Panc1 (cell line): ENCODE data around the gene ANXA6. TPM values are rescaled to one million over a fixed set of nuclear protein-coding genes. Genes with fewer than 3 reads are reported as not detected.
"Not testable (repeated sequence)": the region's sequence is repeated elsewhere in the genome, so short reads cannot be mapped to it uniquely, and the experiment has no call there.

Experiments used
- ATAC-seq: fragments of 200-7000 bp; cut with Tn5 transposase; 2 replicates; pipeline ENCODE4 v1.9.1; 2020; ENCODE audit warnings: mild to moderate bottlenecking, moderate library complexity
- BruUV-seq: library from RNA; stranded (reverse); fragments of 400-500 nt; replicated peaks from 2 replicates; lab custom pipeline; 2021; lab: Mats Ljungman, UMichigan
- CTCF ChIA-PET: fragments of 300-600 bp; sonication (Branson Sonifier 250); formaldehyde crosslinking; loops from one replicate; lab custom pipeline; 2022; ENCODE audit warnings: antibody characterized with exemption; lab: Charles Lee
- POLR2A ChIA-PET: fragments of 300-600 bp; sonication (Branson Sonifier 250); formaldehyde crosslinking; loops from one replicate; lab custom pipeline; 2022; ENCODE audit warnings: antibody characterized with exemption; lab: Charles Lee
- DNase-seq: peaks from one replicate; pipeline ENCODE4 v3.0.0-alpha.2; 2010; ENCODE audit warnings: low read depth, low spot score
- H3K27ac ChIP-seq: 2 replicates; pipeline ENCODE4 v1.5.1; 2011; ENCODE audit warnings: mild to moderate bottlenecking, low read length, inconsistent platforms
- H3K27me3 ChIP-seq: fragments of 200-500 bp; sonication (Bioruptor generic); 2 replicates; pipeline ENCODE4 v1.6.0; 2014; ENCODE audit warnings: low read length, inconsistent platforms; ENCODE audit not compliant: control insufficient read depth, insufficient read depth
- H3K36me3 ChIP-seq: fragments of 200-500 bp; sonication (Bioruptor generic); 2 replicates; pipeline ENCODE4 v1.5.1; 2014; ENCODE audit warnings: inconsistent platforms, mild to moderate bottlenecking, low read length, moderate library complexity; ENCODE audit not compliant: control insufficient read depth, insufficient read depth
- H3K4me1 ChIP-seq: 2 replicates; pipeline ENCODE4 v1.5.1; 2011; ENCODE audit warnings: inconsistent platforms, mild to moderate bottlenecking, low read length, moderate library complexity; ENCODE audit not compliant: control insufficient read depth, insufficient read depth
- H3K4me3 ChIP-seq, 2 experiments: 2 replicates each; pipeline ENCODE4 v1.5.1; 2011 to 2012; ENCODE audit warnings: low read depth in 2 of 2, low read length in 2 of 2, mild to moderate bottlenecking in 2 of 2, inconsistent platforms in 1 of 2, moderate library complexity in 1 of 2
- H3K9me3 ChIP-seq: fragments of 200-500 bp; sonication (Bioruptor generic); 2 replicates; pipeline ENCODE4 v1.5.1; 2014; ENCODE audit warnings: low read depth, mild to moderate bottlenecking, inconsistent platforms, low read length, moderate library complexity; ENCODE audit not compliant: control insufficient read depth, insufficient read depth
- POLR2AphosphoS5 ChIP-seq: IDR thresholded peaks from 2 replicates; pipeline ENCODE4 v1.6.1; 2012; ENCODE audit warnings: mild to moderate bottlenecking, low read depth, low read length, moderate library complexity
- SIN3A ChIP-seq: IDR thresholded peaks from 2 replicates; pipeline ENCODE4 v1.6.1; 2012; ENCODE audit warnings: low read depth, mild to moderate bottlenecking, low read length, moderate library complexity, borderline replicate concordance; ENCODE audit not compliant: insufficient read depth
- TCF7L2 ChIP-seq: IDR thresholded peaks from 2 replicates; pipeline ENCODE4 v1.6.1; 2011; ENCODE audit warnings: mild to moderate bottlenecking, low read depth, low read length, inconsistent platforms
- in situ Hi-C: cut with HindIII; loops from 2 replicates; pipeline ENCODE4 v1.10.0; 2016; ENCODE audit warnings: low sequenced_read_pairs, low pct_unique_long_range_greater_than_20kb
- intact Hi-C: fragments of 100-400 bp; cut with micrococcal nuclease; formaldehyde crosslinking; loops from one replicate; pipeline ENCODE4 v1.10.0; 2022; ENCODE audit not compliant: unreplicated experiment
- total RNA-seq: library from RNA; stranded (reverse); gene quantifications from one replicate; pipeline ENCODE4 v1.2.1, GENCODE V29; 2021; ENCODE audit not compliant: unreplicated experiment
- TF ChIP-seq, protein P1 (sequence below): fragments of 450-650 bp; IDR thresholded peaks from 2 replicates; pipeline ENCODE4 v1.5.1; 2017; ENCODE audit warnings: mild to moderate bottlenecking
- TF ChIP-seq, protein P2 (sequence below), 2 experiments: IDR thresholded peaks; 2 replicates each; pipeline ENCODE4 v1.6.1; 2011 to 2012; ENCODE audit warnings: low read depth in 2 of 2, control low read depth in 1 of 2, low read length in 1 of 2, mild to moderate bottlenecking in 1 of 2, moderate library complexity in 1 of 2; ENCODE audit not compliant: insufficient read depth in 1 of 2

The ANXA6 gene
- total RNA-seq, 1 experiment from 2014 or later, result 60.0 TPM

DNA sequence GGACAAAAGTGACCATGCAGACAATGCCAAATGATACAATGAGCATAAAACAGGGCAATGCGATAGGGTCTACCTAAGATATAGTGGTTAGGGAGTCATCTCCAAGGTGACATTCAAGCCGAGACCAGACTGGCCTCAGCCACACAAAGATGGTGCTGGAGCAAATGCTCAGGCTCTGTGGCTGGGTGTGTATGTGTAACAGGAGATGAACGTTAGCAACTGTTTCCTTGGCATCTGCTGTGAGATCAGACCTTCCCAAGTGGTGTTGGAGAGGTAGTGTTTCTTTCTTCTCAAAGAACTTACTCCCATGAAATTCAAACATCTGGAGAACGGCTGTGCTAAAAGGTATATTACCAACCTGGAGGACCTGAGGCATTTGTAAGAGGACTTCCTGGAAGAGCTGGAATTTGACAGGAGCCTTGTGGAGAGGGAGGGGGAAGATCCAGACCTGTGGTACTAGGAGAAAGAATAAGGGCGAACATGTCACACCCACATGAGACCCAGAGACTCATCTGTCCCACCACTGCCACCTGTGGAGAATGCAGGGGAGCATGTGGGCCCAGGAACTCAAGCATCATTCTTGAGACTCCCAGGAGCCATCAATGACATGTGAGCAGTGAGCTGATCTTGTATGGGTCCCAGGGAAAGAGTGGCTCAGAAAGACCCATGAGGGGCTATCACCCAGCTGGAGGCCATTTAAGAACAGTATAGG, 21.4 kb upstream of the ANXA6 start:
- Histone ChIP-seq H3K4me3 (no peak overlapping the region), H3K27me3 (no peaks in the 10 kb centered on the region), H3K36me3 (no peaks in the 10 kb centered on the region), H3K9me3 (no peaks in the 10 kb centered on the region), H3K27ac (no peak overlapping the region), H3K4me1 (peaks cover 2% of the 10 kb centered on the region; the same call in 1 of the 2 replicates)
- in situ Hi-C loops, result no loop called here
- ATAC-seq (no peak), DNase-seq (no peak)
- BruUV-seq, result no TSS peak
- POLR2A ChIA-PET, result no interaction called here
- intact Hi-C loops, result no loop called here
- CTCF ChIA-PET, result interaction anchor here (0.8 kb wide), 1 partner anchor 11 kb away, joined by 11 read pairs; no protein-coding TSS in a partner anchor
- TF ChIP-seq, protein P1, sequence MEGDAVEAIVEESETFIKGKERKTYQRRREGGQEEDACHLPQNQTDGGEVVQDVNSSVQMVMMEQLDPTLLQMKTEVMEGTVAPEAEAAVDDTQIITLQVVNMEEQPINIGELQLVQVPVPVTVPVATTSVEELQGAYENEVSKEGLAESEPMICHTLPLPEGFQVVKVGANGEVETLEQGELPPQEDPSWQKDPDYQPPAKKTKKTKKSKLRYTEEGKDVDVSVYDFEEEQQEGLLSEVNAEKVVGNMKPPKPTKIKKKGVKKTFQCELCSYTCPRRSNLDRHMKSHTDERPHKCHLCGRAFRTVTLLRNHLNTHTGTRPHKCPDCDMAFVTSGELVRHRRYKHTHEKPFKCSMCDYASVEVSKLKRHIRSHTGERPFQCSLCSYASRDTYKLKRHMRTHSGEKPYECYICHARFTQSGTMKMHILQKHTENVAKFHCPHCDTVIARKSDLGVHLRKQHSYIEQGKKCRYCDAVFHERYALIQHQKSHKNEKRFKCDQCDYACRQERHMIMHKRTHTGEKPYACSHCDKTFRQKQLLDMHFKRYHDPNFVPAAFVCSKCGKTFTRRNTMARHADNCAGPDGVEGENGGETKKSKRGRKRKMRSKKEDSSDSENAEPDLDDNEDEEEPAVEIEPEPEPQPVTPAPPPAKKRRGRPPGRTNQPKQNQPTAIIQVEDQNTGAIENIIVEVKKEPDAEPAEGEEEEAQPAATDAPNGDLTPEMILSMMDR, result no peak
- TF ChIP-seq SIN3A, result no peak

DNA sequence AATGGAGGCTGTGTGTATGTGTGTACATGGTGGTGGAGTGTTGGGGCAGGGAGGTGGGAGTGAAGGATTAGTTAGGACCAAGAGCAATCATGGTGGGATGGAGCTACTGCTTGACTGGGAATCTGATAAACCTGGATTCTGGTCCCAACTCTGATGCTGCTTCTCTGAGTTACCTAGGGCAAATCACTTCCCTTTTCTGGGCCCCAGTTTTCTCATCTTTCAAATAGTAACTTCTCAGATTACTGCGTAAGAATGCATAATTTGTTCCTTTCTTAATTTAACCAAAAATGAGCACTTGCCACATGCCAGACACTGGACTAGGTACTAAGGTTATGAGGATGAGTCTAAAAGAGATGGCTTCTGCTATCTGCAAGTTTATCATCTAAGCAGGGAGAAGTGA, 20.8 kb upstream of the ANXA6 start:
- DNase-seq (no peak), ATAC-seq (no peak)
- peaks cover 2% of the 10 kb centered on the region; the same call in 1 of the 2 replicates for H3K4me1 ChIP-seq
- no peaks in the 10 kb centered on the region for H3K36me3 ChIP-seq
- CTCF ChIA-PET, result no interaction called here
- no peak for TF ChIP-seq TCF7L2
- TF ChIP-seq, protein P1, result no peak
- TF ChIP-seq, protein P2, sequence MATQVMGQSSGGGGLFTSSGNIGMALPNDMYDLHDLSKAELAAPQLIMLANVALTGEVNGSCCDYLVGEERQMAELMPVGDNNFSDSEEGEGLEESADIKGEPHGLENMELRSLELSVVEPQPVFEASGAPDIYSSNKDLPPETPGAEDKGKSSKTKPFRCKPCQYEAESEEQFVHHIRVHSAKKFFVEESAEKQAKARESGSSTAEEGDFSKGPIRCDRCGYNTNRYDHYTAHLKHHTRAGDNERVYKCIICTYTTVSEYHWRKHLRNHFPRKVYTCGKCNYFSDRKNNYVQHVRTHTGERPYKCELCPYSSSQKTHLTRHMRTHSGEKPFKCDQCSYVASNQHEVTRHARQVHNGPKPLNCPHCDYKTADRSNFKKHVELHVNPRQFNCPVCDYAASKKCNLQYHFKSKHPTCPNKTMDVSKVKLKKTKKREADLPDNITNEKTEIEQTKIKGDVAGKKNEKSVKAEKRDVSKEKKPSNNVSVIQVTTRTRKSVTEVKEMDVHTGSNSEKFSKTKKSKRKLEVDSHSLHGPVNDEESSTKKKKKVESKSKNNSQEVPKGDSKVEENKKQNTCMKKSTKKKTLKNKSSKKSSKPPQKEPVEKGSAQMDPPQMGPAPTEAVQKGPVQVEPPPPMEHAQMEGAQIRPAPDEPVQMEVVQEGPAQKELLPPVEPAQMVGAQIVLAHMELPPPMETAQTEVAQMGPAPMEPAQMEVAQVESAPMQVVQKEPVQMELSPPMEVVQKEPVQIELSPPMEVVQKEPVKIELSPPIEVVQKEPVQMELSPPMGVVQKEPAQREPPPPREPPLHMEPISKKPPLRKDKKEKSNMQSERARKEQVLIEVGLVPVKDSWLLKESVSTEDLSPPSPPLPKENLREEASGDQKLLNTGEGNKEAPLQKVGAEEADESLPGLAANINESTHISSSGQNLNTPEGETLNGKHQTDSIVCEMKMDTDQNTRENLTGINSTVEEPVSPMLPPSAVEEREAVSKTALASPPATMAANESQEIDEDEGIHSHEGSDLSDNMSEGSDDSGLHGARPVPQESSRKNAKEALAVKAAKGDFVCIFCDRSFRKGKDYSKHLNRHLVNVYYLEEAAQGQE (IDR thresholded peaks at IDR 0.05; ENCODE audit: insufficient read depth in 1 of 2, low read depth in 2 of 2, low read length in 1 of 2), result no peak
- TF ChIP-seq POLR2AphosphoS5, result no peak
- no TSS peak for BruUV-seq
- H3K9me3 ChIP-seq, result no peaks in the 10 kb centered on the region
- H3K27me3 ChIP-seq, result no peaks in the 10 kb centered on the region
- no peak overlapping the region for H3K4me3 ChIP-seq
- no peak overlapping the region for H3K27ac ChIP-seq
- POLR2A ChIA-PET, result no interaction called here
- intact Hi-C loops (no loop called here), in situ Hi-C loops (no loop called here)

DNA sequence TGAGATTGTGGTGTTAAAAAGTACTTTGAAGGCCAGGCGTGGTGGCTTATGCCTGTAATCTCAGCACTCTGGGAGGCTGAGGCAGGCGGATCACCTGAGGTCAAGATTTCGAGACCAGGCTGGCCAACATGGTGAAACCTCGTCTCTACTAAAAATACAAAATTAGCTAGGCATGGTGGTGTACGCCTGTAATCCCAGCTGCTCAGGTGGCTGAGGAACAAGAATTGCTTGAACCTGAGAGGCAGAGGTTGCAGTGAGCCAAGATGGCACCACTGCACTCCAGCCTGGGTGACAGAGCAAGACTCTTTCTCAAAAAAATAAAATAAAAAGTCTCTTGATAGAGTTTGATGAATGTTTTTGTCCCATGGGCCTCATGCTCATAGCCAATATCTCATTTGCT, 18.7 kb upstream of the ANXA6 start:
- in situ Hi-C loops, DNase-seq, H3K36me3 ChIP-seq, BruUV-seq, POLR2A ChIA-PET, ATAC-seq, intact Hi-C loops, H3K4me1 ChIP-seq, H3K27ac ChIP-seq, CTCF ChIA-PET, H3K4me3 ChIP-seq, H3K9me3 ChIP-seq, H3K27me3 ChIP-seq: not testable (repeated sequence)
